Neural progenitor cell (in vitro differentiated cells): Measurements from ENCODE around the gene CBR4. TPM values are rescaled to one million over a fixed set of nuclear protein-coding genes. Genes with fewer than 3 reads are reported as not detected.
A peak's percentile ranks its signal among the peaks of the same experiment; 100 is the strongest.
"Not testable (repeated sequence)": the region's sequence is repeated elsewhere in the genome, so short reads cannot be mapped to it uniquely, and the experiment has no call there.

ENCODE experiments used
- DNase-seq: peaks from one replicate; pipeline ENCODE4 v3.0.0-alpha.2; 2016; ENCODE audit warnings: low spot score
- H2AFZ ChIP-seq: fragments of 200-600 bp; sonication (generic); replicated peaks from 2 replicates; pipeline ENCODE4 v1.6.1; 2016; ENCODE audit warnings: antibody characterized with exemption
- H3F3A ChIP-seq: fragments of 200-600 bp; sonication (generic); 2 replicates; pipeline ENCODE4 v1.6.1; 2016; ENCODE audit warnings: antibody characterized with exemption, low read depth
- H3K27ac ChIP-seq: fragments of 200-600 bp; sonication (generic); 2 replicates; pipeline ENCODE4 v1.5.1; 2016; ENCODE audit warnings: mild to moderate bottlenecking
- H3K27me3 ChIP-seq: fragments of 200-600 bp; sonication (generic); 2 replicates; pipeline ENCODE4 v1.6.1; 2016; ENCODE audit warnings: mild to moderate bottlenecking, moderate library complexity
- H3K36me3 ChIP-seq: fragments of 200-600 bp; sonication (generic); 2 replicates; pipeline ENCODE4 v1.5.1; 2016
- H3K4me1 ChIP-seq: fragments of 200-600 bp; sonication (generic); 2 replicates; pipeline ENCODE4 v1.6.1; 2016; ENCODE audit warnings: mixed run types
- H3K4me2 ChIP-seq: fragments of 200-600 bp; sonication (generic); 2 replicates; pipeline ENCODE4 v1.6.1; 2016
- H3K4me3 ChIP-seq: fragments of 200-600 bp; sonication (generic); 2 replicates; pipeline ENCODE4 v1.5.1; 2016
- H3K79me2 ChIP-seq: fragments of 200-600 bp; sonication (generic); 2 replicates; pipeline ENCODE4 v1.6.1; 2016; ENCODE audit warnings: low read depth
- H3K9ac ChIP-seq: fragments of 200-600 bp; sonication (generic); 2 replicates; pipeline ENCODE4 v1.6.1; 2016
- H3K9me3 ChIP-seq: fragments of 200-600 bp; sonication (generic); 2 replicates; pipeline ENCODE4 v1.5.1; 2016; ENCODE audit warnings: low read depth
- H4K20me1 ChIP-seq: fragments of 200-600 bp; sonication (generic); 2 replicates; pipeline ENCODE4 v1.6.1; 2016; ENCODE audit warnings: low read depth
- H3K27ac Mint-ChIP-seq: 3 replicates; pipeline ENCODE4 v1.8.0; 2021; ENCODE audit warnings: mixed read lengths
- H3K27me3 Mint-ChIP-seq: 2 replicates; pipeline ENCODE4 v1.8.0; 2022; ENCODE audit warnings: low read depth, mild to moderate bottlenecking, inconsistent platforms, moderate library complexity, mixed read lengths; ENCODE audit not compliant: insufficient read depth
- H3K36me3 Mint-ChIP-seq: 3 replicates; pipeline ENCODE4 v1.8.0; 2021; ENCODE audit warnings: mixed read lengths
- H3K4me1 Mint-ChIP-seq: 3 replicates; pipeline ENCODE4 v1.8.0; 2021; ENCODE audit warnings: mixed read lengths
- H3K4me3 Mint-ChIP-seq: 3 replicates; pipeline ENCODE4 v1.8.0; 2021; ENCODE audit warnings: mild to moderate bottlenecking, moderate library complexity, mixed read lengths
- H3K9me3 Mint-ChIP-seq: 3 replicates; pipeline ENCODE4 v1.8.0; 2020; ENCODE audit warnings: mixed read lengths
- CTCF ChIP-seq: fragments of 200-600 bp; sonication (generic); IDR thresholded peaks from 2 replicates; pipeline ENCODE4 v1.5.1; 2017; ENCODE audit warnings: antibody characterized with exemption, mild to moderate bottlenecking
- EZH2 ChIP-seq: fragments of 200-600 bp; sonication (generic); IDR thresholded peaks from 2 replicates; pipeline ENCODE4 v1.6.1; 2017; ENCODE audit warnings: antibody characterized with exemption, mild to moderate bottlenecking, moderate library complexity
- EZH2phosphoT487 ChIP-seq: fragments of 200-600 bp; sonication (generic); IDR thresholded peaks from 2 replicates; pipeline ENCODE4 v1.6.1; 2017; ENCODE audit warnings: antibody characterized with exemption
- total RNA-seq: library from RNA; depleted of rRNA; stranded (reverse); fragments of >200 nt; gene quantifications from 2 replicates; pipeline ENCODE4 v1.2.3, GENCODE V29; 2015; ENCODE audit warnings: low replicate concordance

Gene CBR4
- total RNA-seq, 1 donor from 2014 or later, result 66.4 TPM

DNA sequence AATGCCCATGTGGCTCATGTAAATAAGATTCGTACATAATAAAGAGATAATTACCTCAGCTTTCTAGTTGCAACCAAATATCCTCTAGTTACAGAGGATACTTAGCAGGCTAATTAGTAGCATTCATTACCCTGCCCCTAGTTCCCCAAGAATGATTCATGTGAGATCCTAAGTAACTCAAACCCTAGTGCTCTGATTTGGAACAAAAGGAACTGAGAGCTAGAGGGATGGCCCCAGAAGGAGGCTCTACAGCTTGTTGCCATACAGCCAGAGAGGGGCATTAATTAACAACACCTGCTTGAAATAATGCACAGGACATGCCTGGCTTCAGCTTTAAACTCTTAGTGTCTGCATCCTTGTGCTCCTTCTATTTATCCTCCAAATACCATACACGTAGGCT is 32.6 kb upstream of the CBR4 start:
- Histone ChIP-seq H4K20me1 (no peaks in the 10 kb centered on the region), H3K4me1 (peaks cover 32% of the 10 kb centered on the region), H3K27me3 (no peaks in the 10 kb centered on the region), H2AFZ (no peak overlapping the region), H3K79me2 (no peaks in the 10 kb centered on the region), H3K36me3 (no peaks in the 10 kb centered on the region), H3K4me3 (no peak overlapping the region), H3K4me2 (peak overlapping the region; percentile 43), H3K27ac (peak overlapping the region; percentile 66), H3K9ac (no peak overlapping the region), H3K9me3 (no peaks in the 10 kb centered on the region), H3F3A (peaks cover 16% of the 10 kb centered on the region)
- Mint-ChIP-seq H3K4me3 (no peak overlapping the region), H3K27me3 (peaks cover 4% of the 10 kb centered on the region), H3K4me1 (peaks cover 14% of the 10 kb centered on the region), H3K36me3 (no peaks in the 10 kb centered on the region), H3K27ac (no peak overlapping the region), H3K9me3 (no peaks in the 10 kb centered on the region)
- no peak for TF ChIP-seq EZH2phosphoT487
- TF ChIP-seq EZH2, result no peak
- DNase-seq, result no peak

DNA sequence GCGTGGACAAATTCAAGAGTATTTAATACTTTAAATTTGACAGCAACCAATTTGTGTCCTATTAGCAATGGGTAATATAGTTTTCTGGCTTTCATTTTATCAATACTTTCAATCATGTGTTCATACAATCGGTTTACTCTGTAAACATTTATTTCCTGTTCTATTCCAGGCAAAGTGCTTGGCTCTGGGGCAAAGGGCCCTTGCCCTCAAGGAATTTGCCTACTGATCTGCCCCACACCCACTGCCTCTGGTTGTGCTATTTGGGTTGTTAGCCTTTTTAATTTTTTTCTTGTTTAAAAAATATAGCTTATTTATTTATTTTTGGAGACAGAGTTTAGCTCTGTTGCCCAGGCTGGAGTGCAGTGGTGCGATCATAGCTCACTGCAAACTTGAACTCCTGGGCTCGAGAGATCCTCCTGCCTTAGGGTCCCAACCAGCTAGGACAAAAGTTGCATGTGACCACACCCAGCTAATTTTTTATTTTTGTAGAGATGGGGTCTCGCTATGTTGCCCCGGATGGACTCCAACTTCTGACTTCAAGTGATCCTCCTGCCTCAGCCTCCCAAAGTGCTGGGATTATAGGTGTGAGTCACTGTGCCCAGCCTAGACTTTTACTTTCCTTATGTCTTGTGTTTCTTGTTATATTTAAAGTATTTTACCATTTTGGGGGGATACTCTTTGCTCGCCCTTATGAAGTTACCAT is 30.7 kb upstream of the CBR4 start:
- TF ChIP-seq EZH2 (no peak), CTCF (no peak), EZH2phosphoT487 (no peak)
- Mint-ChIP-seq H3K9me3 (no peaks in the 10 kb centered on the region), H3K27ac (no peak overlapping the region), H3K4me3 (no peak overlapping the region), H3K36me3 (no peaks in the 10 kb centered on the region), H3K27me3 (peaks cover 2% of the 10 kb centered on the region), H3K4me1 (peaks cover 13% of the 10 kb centered on the region)
- Histone ChIP-seq H3K36me3 (no peaks in the 10 kb centered on the region), H3K27ac (no peak overlapping the region), H4K20me1 (no peaks in the 10 kb centered on the region), H3F3A (peaks cover 17% of the 10 kb centered on the region), H3K4me2 (no peak overlapping the region), H3K9ac (no peak overlapping the region), H3K4me3 (no peak overlapping the region), H2AFZ (no peak overlapping the region), H3K9me3 (no peaks in the 10 kb centered on the region), H3K79me2 (no peaks in the 10 kb centered on the region), H3K27me3 (no peaks in the 10 kb centered on the region), H3K4me1 (peaks cover 32% of the 10 kb centered on the region)
- no peak for DNase-seq

DNA sequence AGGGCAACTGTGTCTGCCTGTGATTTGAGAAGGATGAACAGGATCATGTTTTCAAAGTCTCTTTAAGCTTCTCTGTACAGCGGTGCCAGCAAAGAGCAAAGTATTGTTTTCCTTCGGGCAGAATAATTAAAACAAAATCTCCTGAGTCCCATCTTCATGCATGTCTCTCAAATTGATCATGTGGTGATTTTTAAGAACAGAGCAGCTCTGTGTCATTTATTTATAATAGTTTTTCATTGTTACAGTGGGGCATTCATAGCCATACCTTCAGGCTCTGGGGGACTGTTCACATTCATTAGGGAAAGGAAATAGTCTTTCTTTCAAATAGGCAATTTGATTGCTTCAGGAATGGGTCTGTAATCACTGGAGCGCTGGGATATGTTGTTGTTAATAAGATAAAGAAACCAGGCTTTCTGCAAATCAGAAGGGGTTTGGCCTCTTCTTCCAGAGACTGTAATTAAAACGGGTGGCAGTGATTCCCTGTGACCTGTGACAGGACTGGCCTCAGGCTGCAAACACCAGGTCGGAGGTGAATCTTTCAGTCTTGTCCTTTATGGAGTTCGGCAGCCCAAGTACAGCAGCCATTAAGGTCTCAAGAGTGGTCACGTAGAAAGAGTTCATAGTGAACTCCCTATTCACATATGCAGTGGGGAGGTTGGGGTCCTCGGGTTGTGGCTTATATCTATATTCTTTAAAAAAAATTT is 29.3 kb upstream of the CBR4 start:
- no peaks in the 10 kb centered on the region for H3K79me2 ChIP-seq
- no peak overlapping the region for H3K27ac ChIP-seq
- H3K9me3 Mint-ChIP-seq, result peaks cover 4% of the 10 kb centered on the region
- H3K27me3 Mint-ChIP-seq, result peaks cover 2% of the 10 kb centered on the region
- H3K9ac ChIP-seq, result no peak overlapping the region
- no peak overlapping the region for H3K27ac Mint-ChIP-seq
- peaks cover 14% of the 10 kb centered on the region for H3F3A ChIP-seq
- H3K36me3 Mint-ChIP-seq, result no peaks in the 10 kb centered on the region
- no peak overlapping the region for H3K4me3 ChIP-seq
- no peak overlapping the region for H3K4me3 Mint-ChIP-seq
- no peaks in the 10 kb centered on the region for H3K36me3 ChIP-seq
- no peaks in the 10 kb centered on the region for H3K9me3 ChIP-seq
- peaks cover 12% of the 10 kb centered on the region for H3K4me1 Mint-ChIP-seq
- H4K20me1 ChIP-seq, result no peaks in the 10 kb centered on the region
- TF ChIP-seq CTCF, result no peak
- peaks cover 30% of the 10 kb centered on the region for H3K4me1 ChIP-seq
- H3K4me2 ChIP-seq, result peak overlapping the region; percentile 22
- no peak for DNase-seq
- H3K27me3 ChIP-seq, result no peaks in the 10 kb centered on the region
- H2AFZ ChIP-seq, result peak overlapping the region; percentile 63

DNA sequence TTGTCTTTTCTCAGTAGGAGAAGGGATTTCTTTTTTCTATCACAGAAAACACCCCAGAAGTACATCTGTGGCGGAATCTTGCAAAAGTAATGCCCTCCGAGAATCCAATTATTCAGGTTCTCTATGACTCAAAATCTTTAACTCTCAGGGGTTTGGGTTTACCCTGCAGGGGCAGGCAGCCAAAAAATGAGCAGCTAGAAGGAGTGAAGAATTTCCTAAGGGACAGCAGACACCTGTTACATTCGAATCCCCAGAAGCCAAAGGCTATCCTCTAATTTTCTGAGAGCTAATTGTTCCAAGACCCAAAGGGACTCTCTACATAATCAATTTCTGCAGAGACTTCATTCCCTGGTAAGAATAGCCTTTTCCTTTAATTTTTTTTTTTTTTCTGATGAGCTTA is 27.5 kb upstream of the CBR4 start:
- DNase-seq, result no peak
- Histone ChIP-seq H3K27me3 (no peaks in the 10 kb centered on the region), H3K9me3 (no peaks in the 10 kb centered on the region), H3K9ac (no peak overlapping the region), H3F3A (peaks cover 9% of the 10 kb centered on the region), H2AFZ (no peak overlapping the region), H3K4me3 (no peak overlapping the region), H3K27ac (peak overlapping the region; percentile 25), H3K79me2 (no peaks in the 10 kb centered on the region), H3K4me1 (peaks cover 22% of the 10 kb centered on the region), H4K20me1 (no peaks in the 10 kb centered on the region), H3K36me3 (no peaks in the 10 kb centered on the region), H3K4me2 (no peak overlapping the region)
- Mint-ChIP-seq H3K27ac (no peak overlapping the region), H3K4me3 (no peak overlapping the region), H3K4me1 (peaks cover 13% of the 10 kb centered on the region), H3K27me3 (peaks cover 2% of the 10 kb centered on the region), H3K9me3 (peaks cover 4% of the 10 kb centered on the region), H3K36me3 (no peaks in the 10 kb centered on the region)
- TF ChIP-seq CTCF (no peak), EZH2 (no peak), EZH2phosphoT487 (no peak)

- H3K4me1 Mint-ChIP-seq, result peaks cover 15% of the 10 kb centered on the region
- H3K4me2 ChIP-seq, DNase-seq, H3K4me3 ChIP-seq, H3K36me3 Mint-ChIP-seq, H3K9me3 ChIP-seq, H2AFZ ChIP-seq, H3K79me2 ChIP-seq, H3K4me3 Mint-ChIP-seq, H3K27me3 Mint-ChIP-seq, H3K9ac ChIP-seq, H3F3A ChIP-seq, H3K27ac ChIP-seq, H3K27ac Mint-ChIP-seq, H3K27me3 ChIP-seq, H3K9me3 Mint-ChIP-seq, H4K20me1 ChIP-seq, H3K36me3 ChIP-seq: not testable (repeated sequence)
- H3K4me1 ChIP-seq, result peaks cover 17% of the 10 kb centered on the region
Observed at GRCh38 chr4:169035871-169036620, 26.0 kb upstream of the CBR4 start.
